HCT116 (cell line): Measurements from ENCODE around the gene ACAP2. TPM values are rescaled to one million over a fixed set of nuclear protein-coding genes. Genes with fewer than 3 reads are reported as not detected.

Experiments used
- ATAC-seq: fragments of 200-7000 bp; cut with Tn5 transposase; 2 replicates; pipeline ENCODE4 v1.9.1; 2020; ENCODE audit warnings: mild to moderate bottlenecking, moderate library complexity
- BruUV-seq: library from RNA; stranded (reverse); fragments of 400-500 nt; replicated peaks from 2 replicates; lab custom pipeline; 2021; lab: Mats Ljungman, UMichigan
- CTCF ChIA-PET: fragments of 300-600 bp; sonication (Branson Sonifier 250); formaldehyde crosslinking; loops from one replicate; lab custom pipeline; 2021; ENCODE audit warnings: antibody characterized with exemption; lab: Charles Lee
- POLR2A ChIA-PET: fragments of 300-600, 350-600 bp; sonication (Branson Sonifier 250); formaldehyde crosslinking; loops from one replicate; lab custom pipeline; 2021; ENCODE audit warnings: antibody characterized with exemption; lab: Charles Lee
- RAD21 ChIA-PET, 2 experiments: fragments of 300-600 bp; sonication (Branson Sonifier 250); formaldehyde crosslinking; loops; one replicate each; lab custom pipeline; 2023; ENCODE audit warnings: low total read pairs in 2 of 2; ENCODE audit not compliant: uncharacterized antibody in 2 of 2, unreplicated experiment in 2 of 2, low non-redundant PET in 1 of 2; lab: Charles Lee
- DNase-seq: peaks from one replicate; pipeline ENCODE4 v3.0.0-alpha.2; 2010; ENCODE audit warnings: low read depth, low spot score
- H2AFZ ChIP-seq: fragments of 200-600 bp; shearing (Covaris generic), sonication (generic); 2 replicates; pipeline ENCODE4 v1.6.1; 2017; ENCODE audit warnings: low read depth, mixed run types, mixed read lengths, antibody characterized with exemption, low read length; ENCODE audit not compliant: poor library complexity, severe bottlenecking
- H3K27ac ChIP-seq: 2 replicates; pipeline ENCODE4 v1.5.1; 2012; ENCODE audit warnings: low read depth, low read length
- H3K27me3 ChIP-seq: fragments of 200-600 bp; sonication (generic); 2 replicates; pipeline ENCODE4 v1.6.1; 2016; ENCODE audit warnings: mixed run types, low read length, mixed read lengths; ENCODE audit not compliant: insufficient read depth
- H3K36me3 ChIP-seq, 2 experiments: fragments of 200-500 bp in 1 of 2; fragments of 200-600 bp in 1 of 2; sonication (Bioruptor generic) in 1 of 2; sonication (generic) in 1 of 2; 2 replicates each; pipeline versions ENCODE4 v1.5.1 to v1.6.1; 2014 to 2016; ENCODE audit warnings: low read length in 2 of 2, inconsistent platforms in 1 of 2, mixed read lengths in 1 of 2, mixed run types in 1 of 2; ENCODE audit not compliant: insufficient read depth in 2 of 2, control insufficient read depth in 1 of 2
- H3K4me1 ChIP-seq, 2 experiments: fragments of 200-600 bp in 1 of 2; sonication (generic) in 1 of 2; 2 replicates each; pipeline versions ENCODE4 v1.5.1 to v1.6.1; 2012 to 2017; ENCODE audit warnings: low read length in 2 of 2, inconsistent platforms in 1 of 2, mild to moderate bottlenecking in 1 of 2, mixed read lengths in 1 of 2, mixed run types in 1 of 2, moderate library complexity in 1 of 2; ENCODE audit not compliant: insufficient read depth in 2 of 2, control insufficient read depth in 1 of 2
- H3K4me2 ChIP-seq: fragments of 200-600 bp; sonication (generic); 2 replicates; pipeline ENCODE4 v1.6.1; 2017; ENCODE audit warnings: mixed run types, low read length, mixed read lengths
- H3K4me3 ChIP-seq, 2 experiments: fragments of 200-600 bp in 1 of 2; sonication (generic) in 1 of 2; replicated peaks in 1 of 2; 2 replicates each; pipeline ENCODE4 v1.5.1; 2011 to 2016; ENCODE audit warnings: low read length in 2 of 2, control low read depth in 1 of 2, low read depth in 1 of 2, mild to moderate bottlenecking in 1 of 2, mixed read lengths in 1 of 2, mixed run types in 1 of 2
- H3K79me2 ChIP-seq: fragments of 200-600 bp; sonication (generic); 2 replicates; pipeline ENCODE4 v1.6.1; 2017; ENCODE audit warnings: mild to moderate bottlenecking, mixed run types, low read length, moderate library complexity, mixed read lengths; ENCODE audit not compliant: insufficient read depth
- H3K9ac ChIP-seq: fragments of 200-600 bp; sonication (generic); 2 replicates; pipeline ENCODE4 v1.6.1; 2016; ENCODE audit warnings: low read length, mixed read lengths
- H3K9me2 ChIP-seq: fragments of 200-600 bp; sonication (generic), shearing (Covaris generic); 2 replicates; pipeline ENCODE4 v1.6.1; 2017; ENCODE audit warnings: mixed run types, mild to moderate bottlenecking, moderate library complexity; ENCODE audit not compliant: insufficient read depth
- H3K9me3 ChIP-seq, 2 experiments: fragments of 200-500 bp in 1 of 2; fragments of 200-600 bp in 1 of 2; sonication (Bioruptor generic) in 1 of 2; sonication (generic) in 1 of 2; 2 replicates each; pipeline ENCODE4 v1.6.1; 2014 to 2017; ENCODE audit warnings: low read length in 2 of 2, mixed read lengths in 2 of 2, inconsistent platforms in 1 of 2, low read depth in 1 of 2, mild to moderate bottlenecking in 1 of 2, mixed run types in 1 of 2, moderate library complexity in 1 of 2; ENCODE audit not compliant: control insufficient read depth in 1 of 2, insufficient read depth in 1 of 2
- H4K20me1 ChIP-seq: fragments of 200-600 bp; sonication (generic), shearing (Covaris generic); 2 replicates; pipeline ENCODE4 v1.6.1; 2017; ENCODE audit warnings: mixed run types, mild to moderate bottlenecking, moderate library complexity; ENCODE audit not compliant: insufficient read depth
- EGR1 ChIP-seq: IDR thresholded peaks from 2 replicates; pipeline ENCODE4 v1.6.1; 2012; ENCODE audit warnings: low read depth
- EZH2phosphoT487 ChIP-seq: fragments of 200-600 bp; IDR thresholded peaks from 2 replicates; pipeline ENCODE4 v1.6.1; 2018; ENCODE audit warnings: antibody characterized with exemption, borderline replicate concordance
- POLR2A ChIP-seq: IDR thresholded peaks from 2 replicates; pipeline ENCODE4 v1.7.0; 2011; ENCODE audit warnings: borderline replicate concordance; ENCODE audit not compliant: insufficient read depth, insufficient read length; ENCODE audit errors: extremely low read depth
- POLR2AphosphoS5 ChIP-seq: IDR thresholded peaks from 2 replicates; pipeline ENCODE4 v1.6.1; 2011; ENCODE audit warnings: mild to moderate bottlenecking, low read depth, low read length, moderate library complexity
- RAD21 ChIP-seq: IDR thresholded peaks from 2 replicates; pipeline ENCODE4 v1.6.1; 2012; ENCODE audit warnings: low read depth, mild to moderate bottlenecking
- SIN3A ChIP-seq: IDR thresholded peaks from 2 replicates; pipeline ENCODE4 v1.6.1; 2012; ENCODE audit warnings: low read depth
- TCF7L2 ChIP-seq: IDR thresholded peaks from 2 replicates; pipeline ENCODE4 v1.7.0; 2011; ENCODE audit warnings: borderline replicate concordance, inconsistent platforms; ENCODE audit not compliant: insufficient read depth, insufficient read length; ENCODE audit errors: extremely low read depth
- YY1 ChIP-seq: IDR thresholded peaks from 2 replicates; pipeline ENCODE4 v1.6.1; 2011; ENCODE audit warnings: low read length, low read depth, moderate library complexity, mild to moderate bottlenecking; ENCODE audit not compliant: insufficient replicate concordance; ENCODE audit errors: extremely low read depth
- intact Hi-C: fragments of 100-400 bp; cut with micrococcal nuclease; formaldehyde crosslinking; loops from 2 replicates; pipeline ENCODE4 v1.10.0; 2022
- total RNA-seq: library from RNA; stranded (reverse); gene quantifications from one replicate; pipeline ENCODE4 v1.2.1, GENCODE V29; 2021; ENCODE audit not compliant: unreplicated experiment
- TF ChIP-seq, protein P1 (sequence below): IDR thresholded peaks from 2 replicates; pipeline ENCODE4 v1.6.1; 2011; ENCODE audit warnings: mild to moderate bottlenecking, low read length, moderate library complexity; ENCODE audit not compliant: insufficient replicate concordance; ENCODE audit errors: extremely low read depth
- TF ChIP-seq, protein P2 (sequence below): IDR thresholded peaks from 2 replicates; pipeline ENCODE4 v1.6.1; 2012; ENCODE audit warnings: low read depth

The ACAP2 gene
- total RNA-seq, 1 experiment from 2014 or later, result 43.0 TPM

DNA sequence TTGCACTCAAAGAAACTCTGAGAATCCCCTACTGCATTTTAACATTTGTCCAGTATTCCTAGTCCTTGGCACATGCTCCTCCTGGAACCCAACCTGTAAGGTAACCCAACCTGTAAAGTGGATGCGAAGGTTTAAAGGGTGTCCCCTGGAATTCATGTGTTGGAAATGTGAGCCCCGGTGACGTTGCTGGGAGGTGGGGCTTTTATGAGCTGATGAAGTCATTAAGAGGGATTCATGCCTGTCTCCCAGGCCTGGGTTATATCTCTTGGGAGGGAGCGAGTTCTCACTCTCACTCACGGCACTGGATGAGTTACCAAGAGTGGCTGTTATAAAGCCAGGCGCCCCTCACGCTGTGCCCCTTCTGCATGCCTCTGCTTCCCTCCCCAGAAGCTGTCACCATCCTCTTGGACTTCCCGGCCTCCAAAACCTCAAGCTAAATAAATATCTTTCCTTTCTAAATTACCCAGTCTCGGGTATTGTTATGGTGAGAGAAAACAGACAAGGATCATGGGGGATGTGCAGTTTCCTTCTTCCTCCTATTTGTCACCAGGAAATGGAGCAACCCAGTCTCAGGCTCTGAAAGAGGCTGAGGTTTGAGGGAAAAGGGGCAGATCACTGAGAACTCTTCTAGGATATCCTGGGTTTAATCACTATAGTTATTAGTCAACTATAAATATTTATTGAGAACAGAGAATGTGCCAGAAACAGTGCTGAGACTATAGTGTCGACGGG is 179.5 kb downstream of the ACAP2 start:
- Histone ChIP-seq H3K27me3 (no peaks in the 10 kb centered on the region), H3K4me2 (no peak overlapping the region), H2AFZ (no peak overlapping the region), H3K9ac (no peak overlapping the region), H3K9me3 (no peaks in the 10 kb centered on the region), H3K4me1 (peaks cover 11 to 25% of the 10 kb centered on the region in 2 experiments), H4K20me1 (no peaks in the 10 kb centered on the region), H3K4me3 (no peak overlapping the region), H3K36me3 (0 out of 4 replicates have a peak, but pooled peaks cover 0 to 5% of the 10 kb centered on the region in 2 experiments), H3K27ac (no peak overlapping the region), H3K79me2 (peaks cover 22% of the 10 kb centered on the region), H3K9me2 (no peaks in the 10 kb centered on the region)
- ATAC-seq (no peak), DNase-seq (no peak)
- ChIA-PET POLR2A (interaction anchor here (1.2 kb wide), 1 partner anchor 8 kb away, joined by 3 read pairs; the partner anchor contains the start of gene XXYLT1), RAD21 (no interaction called here), CTCF (interaction anchor here (3.7 kb wide), 1 partner anchor 7 kb away, joined by 18 read pairs; the partner anchor contains the start of gene XXYLT1)
- intact Hi-C loops, result loop anchor here (10.0 kb wide), 1 partner anchor 929 kb away; no protein-coding TSS in a partner anchor
- TF ChIP-seq EZH2phosphoT487 (no peak), RAD21 (no peak), YY1 (no peak), EGR1 (no peak), TCF7L2 (no peak), SIN3A (no peak), POLR2A (no peak), POLR2AphosphoS5 (no peak)
- TF ChIP-seq, protein P1, sequence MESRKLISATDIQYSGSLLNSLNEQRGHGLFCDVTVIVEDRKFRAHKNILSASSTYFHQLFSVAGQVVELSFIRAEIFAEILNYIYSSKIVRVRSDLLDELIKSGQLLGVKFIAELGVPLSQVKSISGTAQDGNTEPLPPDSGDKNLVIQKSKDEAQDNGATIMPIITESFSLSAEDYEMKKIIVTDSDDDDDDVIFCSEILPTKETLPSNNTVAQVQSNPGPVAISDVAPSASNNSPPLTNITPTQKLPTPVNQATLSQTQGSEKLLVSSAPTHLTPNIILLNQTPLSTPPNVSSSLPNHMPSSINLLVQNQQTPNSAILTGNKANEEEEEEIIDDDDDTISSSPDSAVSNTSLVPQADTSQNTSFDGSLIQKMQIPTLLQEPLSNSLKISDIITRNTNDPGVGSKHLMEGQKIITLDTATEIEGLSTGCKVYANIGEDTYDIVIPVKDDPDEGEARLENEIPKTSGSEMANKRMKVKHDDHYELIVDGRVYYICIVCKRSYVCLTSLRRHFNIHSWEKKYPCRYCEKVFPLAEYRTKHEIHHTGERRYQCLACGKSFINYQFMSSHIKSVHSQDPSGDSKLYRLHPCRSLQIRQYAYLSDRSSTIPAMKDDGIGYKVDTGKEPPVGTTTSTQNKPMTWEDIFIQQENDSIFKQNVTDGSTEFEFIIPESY, result no peak
- TF ChIP-seq, protein P2, sequence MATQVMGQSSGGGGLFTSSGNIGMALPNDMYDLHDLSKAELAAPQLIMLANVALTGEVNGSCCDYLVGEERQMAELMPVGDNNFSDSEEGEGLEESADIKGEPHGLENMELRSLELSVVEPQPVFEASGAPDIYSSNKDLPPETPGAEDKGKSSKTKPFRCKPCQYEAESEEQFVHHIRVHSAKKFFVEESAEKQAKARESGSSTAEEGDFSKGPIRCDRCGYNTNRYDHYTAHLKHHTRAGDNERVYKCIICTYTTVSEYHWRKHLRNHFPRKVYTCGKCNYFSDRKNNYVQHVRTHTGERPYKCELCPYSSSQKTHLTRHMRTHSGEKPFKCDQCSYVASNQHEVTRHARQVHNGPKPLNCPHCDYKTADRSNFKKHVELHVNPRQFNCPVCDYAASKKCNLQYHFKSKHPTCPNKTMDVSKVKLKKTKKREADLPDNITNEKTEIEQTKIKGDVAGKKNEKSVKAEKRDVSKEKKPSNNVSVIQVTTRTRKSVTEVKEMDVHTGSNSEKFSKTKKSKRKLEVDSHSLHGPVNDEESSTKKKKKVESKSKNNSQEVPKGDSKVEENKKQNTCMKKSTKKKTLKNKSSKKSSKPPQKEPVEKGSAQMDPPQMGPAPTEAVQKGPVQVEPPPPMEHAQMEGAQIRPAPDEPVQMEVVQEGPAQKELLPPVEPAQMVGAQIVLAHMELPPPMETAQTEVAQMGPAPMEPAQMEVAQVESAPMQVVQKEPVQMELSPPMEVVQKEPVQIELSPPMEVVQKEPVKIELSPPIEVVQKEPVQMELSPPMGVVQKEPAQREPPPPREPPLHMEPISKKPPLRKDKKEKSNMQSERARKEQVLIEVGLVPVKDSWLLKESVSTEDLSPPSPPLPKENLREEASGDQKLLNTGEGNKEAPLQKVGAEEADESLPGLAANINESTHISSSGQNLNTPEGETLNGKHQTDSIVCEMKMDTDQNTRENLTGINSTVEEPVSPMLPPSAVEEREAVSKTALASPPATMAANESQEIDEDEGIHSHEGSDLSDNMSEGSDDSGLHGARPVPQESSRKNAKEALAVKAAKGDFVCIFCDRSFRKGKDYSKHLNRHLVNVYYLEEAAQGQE, result no peak
- BruUV-seq, result no TSS peak
